MCF 10A (cell line): Measurements from ENCODE around the gene PHF21B. TPM values are rescaled to one million over a fixed set of nuclear protein-coding genes. Genes with fewer than 3 reads are reported as not detected.

Source experiments
- BruUV-seq: library from RNA; stranded (reverse); fragments of 400-500 nt; replicated peaks from 2 replicates; lab custom pipeline; 2021; lab: Mats Ljungman, UMichigan
- CTCF ChIA-PET: fragments of 300-600 bp; sonication (Branson Sonifier 250); formaldehyde crosslinking; extraction: SDS; loops from one replicate; lab custom pipeline; 2021; ENCODE audit warnings: antibody characterized with exemption, inconsistent platforms; lab: Yijun Ruan, JAX
- POLR2A ChIA-PET: fragments of 300-600, 350-650 bp; sonication (Branson Sonifier 250); formaldehyde crosslinking; extraction: SDS; loops from one replicate; lab custom pipeline; 2020; ENCODE audit warnings: antibody characterized with exemption, inconsistent platforms; lab: Yijun Ruan, JAX
- DNase-seq: peaks from one replicate; pipeline ENCODE4 v3.0.0-alpha.2; 2018; ENCODE audit not compliant: unreplicated experiment
- H3K27ac Mint-ChIP-seq: one replicate; pipeline ENCODE4 v1.8.0; 2022; ENCODE audit warnings: mild to moderate bottlenecking, low read depth, mixed read lengths; ENCODE audit not compliant: unreplicated experiment
- H3K27me3 Mint-ChIP-seq: one replicate; pipeline ENCODE4 v1.8.0; 2022; ENCODE audit warnings: mixed read lengths; ENCODE audit not compliant: insufficient read depth, unreplicated experiment
- H3K36me3 Mint-ChIP-seq: one replicate; pipeline ENCODE4 v1.8.0; 2022; ENCODE audit warnings: mild to moderate bottlenecking, moderate library complexity, mixed read lengths; ENCODE audit not compliant: insufficient read depth, unreplicated experiment
- H3K4me1 Mint-ChIP-seq: one replicate; pipeline ENCODE4 v1.8.0; 2022; ENCODE audit warnings: mixed read lengths; ENCODE audit not compliant: insufficient read depth, unreplicated experiment
- H3K4me3 Mint-ChIP-seq: one replicate; pipeline ENCODE4 v1.8.0; 2022; ENCODE audit warnings: mild to moderate bottlenecking, moderate library complexity, mixed read lengths; ENCODE audit not compliant: unreplicated experiment
- H3K9me3 Mint-ChIP-seq: one replicate; pipeline ENCODE4 v1.8.0; 2022; ENCODE audit warnings: mixed read lengths; ENCODE audit not compliant: unreplicated experiment
- intact Hi-C: fragments of 100-400 bp; cut with micrococcal nuclease; formaldehyde crosslinking; loops from 2 replicates; pipeline ENCODE4 v1.14.1; 2022
- total RNA-seq: library from RNA; stranded (reverse); gene quantifications from 2 replicates; pipeline ENCODE4 v1.2.3, GENCODE V29; 2022
- TF ChIP-seq, protein P1 (sequence below): fragments of 200-600 bp; IDR thresholded peaks from one replicate; pipeline ENCODE4 v1.8.0; 2022; ENCODE audit warnings: antibody characterized with exemption, mild to moderate bottlenecking; ENCODE audit not compliant: unreplicated experiment

Gene PHF21B
- total RNA-seq, 1 experiment from 2014 or later: 0.75 TPM

DNA sequence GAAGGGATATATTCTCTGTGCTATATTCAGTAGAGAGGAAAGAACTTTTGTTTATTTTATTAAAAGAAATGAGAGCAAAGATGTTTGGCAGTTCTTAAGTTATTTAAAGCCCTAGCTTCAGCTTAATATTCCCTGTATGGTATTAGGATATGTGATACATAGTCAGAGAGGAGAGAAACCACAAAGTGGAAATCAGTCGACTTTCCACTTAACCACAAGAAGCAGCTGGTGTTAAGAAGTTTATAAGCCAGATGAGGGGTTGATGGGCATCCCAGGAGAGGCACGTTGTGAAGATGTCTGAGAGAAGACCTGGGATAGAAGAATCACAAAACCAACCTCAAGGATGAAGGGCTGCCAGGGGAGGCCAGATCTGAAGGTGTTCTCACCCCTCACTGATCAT, 23.3 kb upstream of the PHF21B start:
- no TSS peak for BruUV-seq
- Mint-ChIP-seq H3K4me3 (no peak overlapping the region), H3K27ac (no peak overlapping the region), H3K4me1 (no peaks in the 10 kb centered on the region), H3K9me3 (no peaks in the 10 kb centered on the region), H3K36me3 (peaks cover 4% of the 10 kb centered on the region), H3K27me3 (peaks cover 68% of the 10 kb centered on the region)
- ChIA-PET CTCF (no interaction called here), POLR2A (no interaction called here)
- intact Hi-C loops: no loop called here
- no peak for DNase-seq
- TF ChIP-seq, protein P1, sequence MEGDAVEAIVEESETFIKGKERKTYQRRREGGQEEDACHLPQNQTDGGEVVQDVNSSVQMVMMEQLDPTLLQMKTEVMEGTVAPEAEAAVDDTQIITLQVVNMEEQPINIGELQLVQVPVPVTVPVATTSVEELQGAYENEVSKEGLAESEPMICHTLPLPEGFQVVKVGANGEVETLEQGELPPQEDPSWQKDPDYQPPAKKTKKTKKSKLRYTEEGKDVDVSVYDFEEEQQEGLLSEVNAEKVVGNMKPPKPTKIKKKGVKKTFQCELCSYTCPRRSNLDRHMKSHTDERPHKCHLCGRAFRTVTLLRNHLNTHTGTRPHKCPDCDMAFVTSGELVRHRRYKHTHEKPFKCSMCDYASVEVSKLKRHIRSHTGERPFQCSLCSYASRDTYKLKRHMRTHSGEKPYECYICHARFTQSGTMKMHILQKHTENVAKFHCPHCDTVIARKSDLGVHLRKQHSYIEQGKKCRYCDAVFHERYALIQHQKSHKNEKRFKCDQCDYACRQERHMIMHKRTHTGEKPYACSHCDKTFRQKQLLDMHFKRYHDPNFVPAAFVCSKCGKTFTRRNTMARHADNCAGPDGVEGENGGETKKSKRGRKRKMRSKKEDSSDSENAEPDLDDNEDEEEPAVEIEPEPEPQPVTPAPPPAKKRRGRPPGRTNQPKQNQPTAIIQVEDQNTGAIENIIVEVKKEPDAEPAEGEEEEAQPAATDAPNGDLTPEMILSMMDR: no peak

DNA sequence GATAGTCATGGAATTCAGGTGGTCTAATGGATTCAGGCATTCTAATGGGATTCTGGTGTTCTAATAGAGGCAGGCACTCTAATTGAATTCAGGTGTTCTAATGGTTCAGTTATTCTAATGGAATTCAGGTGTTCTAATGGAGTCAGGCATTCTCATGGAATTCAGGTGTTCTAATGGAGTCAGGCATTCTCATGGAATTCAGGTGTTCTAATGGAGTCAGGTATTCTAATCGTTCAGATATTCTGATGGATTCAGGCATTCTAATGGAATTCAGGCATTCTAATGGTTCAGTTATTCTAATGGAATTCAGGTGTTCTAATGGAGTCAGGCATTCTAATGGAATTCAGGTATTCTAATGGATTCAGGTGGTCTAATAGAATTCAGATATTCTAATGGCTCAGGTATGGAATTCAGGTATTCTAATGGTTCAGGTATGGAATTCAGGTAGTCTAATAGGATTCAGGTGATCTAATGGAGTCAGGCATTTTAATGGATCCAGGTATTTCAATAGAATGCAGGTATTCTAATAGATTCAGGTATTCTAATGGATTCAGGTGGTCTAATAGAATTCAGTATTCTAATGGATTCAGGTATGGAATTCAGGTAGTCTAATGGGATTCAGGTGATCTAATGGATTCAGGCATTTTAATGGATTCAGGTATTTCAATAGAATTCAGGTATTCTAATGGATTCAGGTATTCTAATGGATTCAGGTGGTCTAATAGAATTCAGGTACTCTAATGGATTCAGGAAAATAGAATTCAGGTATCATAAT, 22.0 kb upstream of the PHF21B start:
- Mint-ChIP-seq H3K36me3 (peaks cover 4% of the 10 kb centered on the region), H3K27ac (no peak overlapping the region), H3K4me3 (no peak overlapping the region), H3K9me3 (no peaks in the 10 kb centered on the region), H3K27me3 (peaks cover 66% of the 10 kb centered on the region), H3K4me1 (no peaks in the 10 kb centered on the region)
- POLR2A ChIA-PET: interaction anchor here (0.6 kb wide), 1 partner anchor 133 kb away, joined by 3 read pairs; no protein-coding TSS in a partner anchor
- intact Hi-C loops: no loop called here
- CTCF ChIA-PET: no interaction called here
- DNase-seq: no peak
- no TSS peak for BruUV-seq
- TF ChIP-seq, protein P1: no peak

DNA sequence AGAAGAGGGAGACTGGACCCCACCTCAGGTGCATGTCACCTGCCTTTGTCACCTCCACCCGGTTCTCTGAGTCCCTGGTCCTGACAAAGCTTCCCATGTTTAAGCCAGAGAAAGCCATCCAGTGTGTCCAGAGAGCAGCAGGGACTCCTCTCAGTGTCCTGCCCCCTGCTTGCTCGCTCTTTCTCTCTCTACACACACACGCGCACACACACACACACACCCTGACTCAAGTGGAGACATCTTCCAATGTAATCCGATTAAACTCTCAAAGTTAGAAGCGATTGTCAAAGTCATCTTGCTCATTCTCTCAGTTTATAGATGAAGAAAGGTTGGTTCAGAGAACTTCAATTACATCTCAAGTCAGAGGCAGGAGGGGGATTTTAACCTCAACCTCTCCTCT, 19.7 kb upstream of the PHF21B start:
- no peaks in the 10 kb centered on the region for H3K4me1 Mint-ChIP-seq

DNA sequence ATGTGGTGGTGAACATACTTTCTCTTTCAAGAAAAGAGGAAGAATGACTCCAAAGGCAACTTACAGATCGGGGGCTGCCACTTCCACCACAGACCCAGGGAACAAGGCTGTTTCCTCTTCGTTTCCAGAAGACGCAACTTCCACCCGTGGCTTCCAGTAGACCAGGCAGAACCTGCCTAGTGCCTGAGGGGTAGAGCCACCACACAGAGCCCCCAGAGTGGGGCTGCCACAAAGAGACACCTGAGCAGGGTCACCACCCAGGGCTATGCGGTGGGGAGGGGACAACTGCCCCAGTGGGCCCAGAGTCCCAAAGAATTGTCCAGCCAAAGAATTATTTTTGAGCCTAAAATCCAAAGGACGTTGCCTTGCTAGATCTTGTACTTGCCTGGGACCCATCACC, 16.7 kb upstream of the PHF21B start:
- CTCF ChIA-PET: no interaction called here
- Mint-ChIP-seq H3K27me3 (peaks cover 88% of the 10 kb centered on the region), H3K4me1 (no peaks in the 10 kb centered on the region), H3K9me3 (no peaks in the 10 kb centered on the region), H3K4me3 (no peak overlapping the region), H3K27ac (no peak overlapping the region), H3K36me3 (no peaks in the 10 kb centered on the region)
- BruUV-seq: no TSS peak
- DNase-seq: no peak
- TF ChIP-seq, protein P1: no peak
- POLR2A ChIA-PET: no interaction called here
- intact Hi-C loops: no loop called here

More for the DNA sequence above, 19.7 kb upstream of the PHF21B start:
- POLR2A ChIA-PET: no interaction called here
- no peak overlapping the region for H3K4me3 Mint-ChIP-seq
- TF ChIP-seq, protein P1: no peak
- H3K36me3 Mint-ChIP-seq: no peaks in the 10 kb centered on the region
- CTCF ChIA-PET: no interaction called here
- no peak overlapping the region for H3K27ac Mint-ChIP-seq
- BruUV-seq: no TSS peak
- no peaks in the 10 kb centered on the region for H3K9me3 Mint-ChIP-seq
- peaks cover 72% of the 10 kb centered on the region for H3K27me3 Mint-ChIP-seq
- DNase-seq: no peak
- intact Hi-C loops: no loop called here
